Astrocyte (in vitro differentiated cells and primary cell): ENCODE results near the gene CCDC158.

ENCODE experiments used
- EZH2 ChIP-seq: IDR thresholded peaks from 2 replicates; pipeline ENCODE4 v1.6.1; 2012; ENCODE audit warnings: mild to moderate bottlenecking, low read length, inconsistent platforms; ENCODE audit not compliant: insufficient read depth
- TF ChIP-seq, protein P1 (sequence below): IDR thresholded peaks from 2 replicates; pipeline ENCODE4 v1.5.1; 2011; ENCODE audit warnings: low read depth, mild to moderate bottlenecking, inconsistent platforms, low read length, moderate library complexity; ENCODE audit not compliant: insufficient read depth

DNA sequence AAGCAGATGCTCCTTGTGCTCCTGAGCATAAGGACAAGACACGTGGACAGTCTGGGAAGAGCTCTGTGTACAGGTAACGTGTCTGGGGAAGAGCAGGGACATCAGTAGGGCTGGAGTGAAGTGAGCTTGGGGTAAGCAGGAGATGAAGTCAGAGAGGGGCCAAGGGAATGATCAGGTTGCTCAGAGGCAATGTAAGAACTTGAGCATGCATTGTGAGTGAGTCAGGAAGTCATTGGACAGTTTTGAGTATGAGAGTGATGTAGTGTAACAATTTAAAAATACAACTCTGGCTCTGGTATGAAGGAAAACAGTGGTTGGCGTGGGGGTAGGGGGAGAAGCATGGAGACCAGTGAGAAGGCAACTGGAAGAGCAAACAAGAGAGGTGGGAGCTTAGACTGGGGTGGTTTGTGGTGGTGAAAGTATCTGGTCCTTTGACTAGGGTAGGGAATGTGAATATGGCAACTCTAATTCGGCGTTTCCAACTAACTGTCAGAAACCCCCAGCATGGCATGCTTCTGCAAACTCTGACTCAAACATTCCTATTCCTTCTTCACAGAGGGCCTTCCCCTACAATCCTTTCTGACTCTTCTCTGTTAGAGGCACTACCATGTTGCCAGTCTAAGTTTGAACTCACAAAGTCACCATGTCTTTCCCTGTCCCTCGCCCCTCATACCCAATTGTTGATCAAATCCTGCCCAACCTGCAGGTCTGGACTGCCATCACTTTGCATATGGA lies 57.2 kb downstream of the CCDC158 start:
- TF ChIP-seq, protein P1, sequence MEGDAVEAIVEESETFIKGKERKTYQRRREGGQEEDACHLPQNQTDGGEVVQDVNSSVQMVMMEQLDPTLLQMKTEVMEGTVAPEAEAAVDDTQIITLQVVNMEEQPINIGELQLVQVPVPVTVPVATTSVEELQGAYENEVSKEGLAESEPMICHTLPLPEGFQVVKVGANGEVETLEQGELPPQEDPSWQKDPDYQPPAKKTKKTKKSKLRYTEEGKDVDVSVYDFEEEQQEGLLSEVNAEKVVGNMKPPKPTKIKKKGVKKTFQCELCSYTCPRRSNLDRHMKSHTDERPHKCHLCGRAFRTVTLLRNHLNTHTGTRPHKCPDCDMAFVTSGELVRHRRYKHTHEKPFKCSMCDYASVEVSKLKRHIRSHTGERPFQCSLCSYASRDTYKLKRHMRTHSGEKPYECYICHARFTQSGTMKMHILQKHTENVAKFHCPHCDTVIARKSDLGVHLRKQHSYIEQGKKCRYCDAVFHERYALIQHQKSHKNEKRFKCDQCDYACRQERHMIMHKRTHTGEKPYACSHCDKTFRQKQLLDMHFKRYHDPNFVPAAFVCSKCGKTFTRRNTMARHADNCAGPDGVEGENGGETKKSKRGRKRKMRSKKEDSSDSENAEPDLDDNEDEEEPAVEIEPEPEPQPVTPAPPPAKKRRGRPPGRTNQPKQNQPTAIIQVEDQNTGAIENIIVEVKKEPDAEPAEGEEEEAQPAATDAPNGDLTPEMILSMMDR = no peak
- TF ChIP-seq EZH2 = no peak
